ENCODE measurements around the gene PKDCC. TPM values are rescaled to one million over a fixed set of nuclear protein-coding genes. Genes with fewer than 3 reads are reported as not detected.

Gene PKDCC
- total and polyA plus RNA-seq, 2 of the 13 experiments (the other 11 are each of a cell fraction or from before 2014, with no cell fraction given) = 52.6 to 58.8 TPM

- 0 out of 2 replicates have a peak, but pooled peaks have one; percentile 36 for TF ChIP-seq POGK (CRISPR knock-in tag; conservative IDR thresholded peaks at IDR 0.05)
- TF ChIP-seq HIC2 (CRISPR knock-in tag; IDR thresholded peaks at IDR 0.05; ENCODE audit: low read depth) = peak; percentile 97
- 0 out of 2 replicates have a peak, but pooled peaks have one; percentile 53 for TF ChIP-seq ZFP1 (CRISPR knock-in tag; IDR thresholded peaks at IDR 0.05)
- peak; percentile 99 for TF ChIP-seq ETV5 (CRISPR knock-in tag; IDR thresholded peaks at IDR 0.05; ENCODE audit: borderline replicate concordance)
- TF ChIP-seq IKZF5 (CRISPR knock-in tag; IDR thresholded peaks at IDR 0.05) = peak; percentile 95
- TF ChIP-seq PAWR (CRISPR knock-in tag; IDR thresholded peaks at IDR 0.05; ENCODE audit: borderline replicate concordance) = 0 out of 2 replicates have a peak, but pooled peaks have one; percentile 38
- no peak for TF ChIP-seq ZNF496 (CRISPR knock-in tag; IDR thresholded peaks at IDR 0.05; ENCODE audit: insufficient replicate concordance)
- TF ChIP-seq HOXA5 (CRISPR knock-in tag; IDR thresholded peaks at IDR 0.05) = peak; percentile 75; the same call in 1 of the 2 replicates
- no peak for TF ChIP-seq ZBTB49 (CRISPR knock-in tag; IDR thresholded peaks at IDR 0.05; ENCODE audit: borderline replicate concordance)
- TF ChIP-seq MAX (IDR thresholded peaks at IDR 0.05) = peak; percentile 93
- no peak for TF ChIP-seq FOXP1 (IDR thresholded peaks at IDR 0.05)
- peak; percentile 78; the same call in 1 of the 2 replicates for TF ChIP-seq FOXP1 (CRISPR knock-in tag; IDR thresholded peaks at IDR 0.05)
- TF ChIP-seq HDAC1 (CRISPR knock-in tag; IDR thresholded peaks at IDR 0.05) = peak; percentile 94
- no peak for TF ChIP-seq ZNF432 (CRISPR knock-in tag; IDR thresholded peaks at IDR 0.05; ENCODE audit: borderline replicate concordance)
- peak; percentile 99 for TF ChIP-seq GATAD2A (CRISPR knock-in tag; IDR thresholded peaks at IDR 0.05)
Measured at GRCh38 chr2:42092084-42092996, 44.5 kb downstream of the PKDCC start (continued).

All from HepG2 (cell line).